Kidney epithelial cell (primary cell): Measurements from ENCODE around the gene NPAS1. TPM values are rescaled to one million over a fixed set of nuclear protein-coding genes. Genes with fewer than 3 reads are reported as not detected.
"Not testable (repeated sequence)": the region's sequence is repeated elsewhere in the genome, so short reads cannot be mapped to it uniquely, and the experiment has no call there.

Source experiments
- DNase-seq: peaks from one replicate; pipeline ENCODE4 v3.0.0-alpha.2; 2010; ENCODE audit warnings: low read depth
- H3K27me3 ChIP-seq: 2 replicates; pipeline ENCODE4 v1.6.0; 2011; ENCODE audit warnings: low read length; ENCODE audit not compliant: control insufficient read depth, insufficient read depth
- H3K36me3 ChIP-seq: 2 replicates; pipeline ENCODE4 v1.5.1; 2011; ENCODE audit warnings: low read length; ENCODE audit not compliant: control insufficient read depth, insufficient read depth
- H3K4me3 ChIP-seq: 2 replicates; pipeline ENCODE4 v1.5.1; 2011; ENCODE audit warnings: low read depth, mild to moderate bottlenecking, control low read depth, low read length
- total RNA-seq: library from RNA; depleted of rRNA; stranded (reverse); fragments of >200 nt; gene quantifications from 2 replicates; pipeline ENCODE4 v1.2.3, GENCODE V29; 2015
- TF ChIP-seq, protein P1 (sequence below): IDR thresholded peaks from 2 replicates; pipeline ENCODE4 v1.5.1; 2011; ENCODE audit warnings: mild to moderate bottlenecking, moderate library complexity, low read length, control low read depth, inconsistent platforms; ENCODE audit not compliant: insufficient read depth, poor library complexity, severe bottlenecking

NPAS1 gene
- total RNA-seq, 1 donor from 2014 or later: 1.6 TPM

DNA sequence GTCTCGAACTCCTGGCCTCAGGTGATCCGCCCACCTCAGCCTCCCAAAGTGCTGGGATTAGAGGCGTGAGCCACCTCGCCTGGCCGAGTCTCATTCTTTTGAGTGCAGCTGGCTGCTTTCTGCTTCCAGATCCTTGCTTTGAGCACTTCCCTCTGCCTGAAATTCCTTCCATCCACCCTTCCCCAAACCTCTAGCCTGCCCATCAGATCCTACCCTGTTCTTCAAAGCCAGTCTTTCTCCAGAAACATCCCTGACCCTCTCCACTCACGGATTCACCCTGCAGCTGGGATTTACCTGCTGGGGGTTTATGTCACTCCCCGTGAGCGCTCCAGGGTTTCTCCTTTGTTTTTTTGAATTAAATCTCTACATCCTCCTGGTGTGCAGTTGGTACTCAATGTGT is 13.1 kb upstream of the NPAS1 start:
- H3K36me3 ChIP-seq: no peaks in the 10 kb centered on the region
- no peak overlapping the region for H3K4me3 ChIP-seq
- DNase-seq: no peak
- TF ChIP-seq, protein P1, sequence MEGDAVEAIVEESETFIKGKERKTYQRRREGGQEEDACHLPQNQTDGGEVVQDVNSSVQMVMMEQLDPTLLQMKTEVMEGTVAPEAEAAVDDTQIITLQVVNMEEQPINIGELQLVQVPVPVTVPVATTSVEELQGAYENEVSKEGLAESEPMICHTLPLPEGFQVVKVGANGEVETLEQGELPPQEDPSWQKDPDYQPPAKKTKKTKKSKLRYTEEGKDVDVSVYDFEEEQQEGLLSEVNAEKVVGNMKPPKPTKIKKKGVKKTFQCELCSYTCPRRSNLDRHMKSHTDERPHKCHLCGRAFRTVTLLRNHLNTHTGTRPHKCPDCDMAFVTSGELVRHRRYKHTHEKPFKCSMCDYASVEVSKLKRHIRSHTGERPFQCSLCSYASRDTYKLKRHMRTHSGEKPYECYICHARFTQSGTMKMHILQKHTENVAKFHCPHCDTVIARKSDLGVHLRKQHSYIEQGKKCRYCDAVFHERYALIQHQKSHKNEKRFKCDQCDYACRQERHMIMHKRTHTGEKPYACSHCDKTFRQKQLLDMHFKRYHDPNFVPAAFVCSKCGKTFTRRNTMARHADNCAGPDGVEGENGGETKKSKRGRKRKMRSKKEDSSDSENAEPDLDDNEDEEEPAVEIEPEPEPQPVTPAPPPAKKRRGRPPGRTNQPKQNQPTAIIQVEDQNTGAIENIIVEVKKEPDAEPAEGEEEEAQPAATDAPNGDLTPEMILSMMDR: no peak
- peaks cover 16% of the 10 kb centered on the region for H3K27me3 ChIP-seq

DNA sequence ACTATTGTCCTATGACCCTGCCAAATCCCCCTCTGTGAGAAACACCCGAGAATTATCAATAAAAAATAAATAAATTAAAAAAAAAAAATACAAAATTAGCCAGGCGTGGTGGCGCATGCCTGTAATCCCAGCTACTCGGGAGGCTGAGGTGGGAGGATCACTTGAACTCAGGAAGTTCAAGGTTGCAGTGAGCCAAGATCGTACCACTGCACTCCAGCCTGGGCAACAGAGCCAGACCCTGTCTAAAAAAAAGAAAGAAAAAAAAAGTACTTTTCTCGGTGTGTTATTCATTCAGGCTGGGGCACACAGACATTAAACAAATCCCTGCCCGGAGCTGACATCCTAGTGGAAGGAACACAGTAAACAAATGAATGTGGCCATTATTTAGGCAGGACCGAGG is 9.1 kb upstream of the NPAS1 start:
- not testable (repeated sequence) for H3K36me3 ChIP-seq, DNase-seq, H3K27me3 ChIP-seq, H3K4me3 ChIP-seq

DNA sequence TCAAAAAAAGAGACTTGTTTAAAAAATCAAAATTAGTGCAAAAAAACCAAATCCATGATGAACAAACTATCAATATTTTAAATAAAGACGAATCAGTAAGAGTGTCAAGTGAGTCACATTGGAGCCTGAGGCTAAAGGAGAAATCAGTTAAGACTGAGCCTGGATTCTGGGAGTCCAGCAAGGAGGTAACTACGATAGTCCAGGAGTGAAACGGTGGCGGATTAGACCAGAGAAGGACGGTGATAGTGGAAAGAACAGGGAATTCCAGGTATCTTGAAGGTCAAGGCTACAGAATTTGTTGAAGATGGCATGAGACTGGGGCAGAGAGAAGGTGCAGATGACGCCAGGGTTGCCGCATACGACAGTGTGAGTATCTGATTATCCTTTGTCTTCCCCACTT is 7.0 kb upstream of the NPAS1 start:
- TF ChIP-seq, protein P1: no peak
- Histone ChIP-seq H3K4me3 (no peak overlapping the region), H3K27me3 (no peaks in the 10 kb centered on the region), H3K36me3 (no peaks in the 10 kb centered on the region)
- DNase-seq: no peak

DNA sequence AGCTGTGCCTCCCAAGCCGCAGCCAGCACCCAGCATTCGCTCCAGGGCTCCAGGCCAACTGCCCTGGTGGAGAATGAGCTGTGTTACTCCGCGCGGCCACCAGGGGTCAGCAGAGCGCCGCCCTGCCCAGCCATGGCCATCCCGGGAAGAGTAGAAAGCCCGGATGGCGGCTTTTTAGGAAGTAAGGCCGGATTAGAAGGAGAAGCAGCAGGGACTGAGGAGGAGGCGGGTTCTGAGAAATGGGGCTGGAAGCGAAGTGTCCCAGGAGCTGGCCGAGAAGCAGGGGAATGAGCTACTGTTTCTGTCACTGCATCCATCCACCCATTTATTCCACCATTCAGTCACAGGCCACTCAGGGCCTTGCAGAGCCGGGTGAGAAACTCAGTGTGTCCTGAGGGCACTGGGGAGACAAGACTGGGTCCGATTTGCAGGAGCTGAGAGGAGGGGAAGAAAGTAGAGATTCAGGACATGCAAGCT is 6.6 kb upstream of the NPAS1 start:
- no peaks in the 10 kb centered on the region for H3K36me3 ChIP-seq
- H3K4me3 ChIP-seq: no peak overlapping the region
- no peaks in the 10 kb centered on the region for H3K27me3 ChIP-seq
- TF ChIP-seq, protein P1: peak; percentile 99
- DNase-seq: no peak

DNA sequence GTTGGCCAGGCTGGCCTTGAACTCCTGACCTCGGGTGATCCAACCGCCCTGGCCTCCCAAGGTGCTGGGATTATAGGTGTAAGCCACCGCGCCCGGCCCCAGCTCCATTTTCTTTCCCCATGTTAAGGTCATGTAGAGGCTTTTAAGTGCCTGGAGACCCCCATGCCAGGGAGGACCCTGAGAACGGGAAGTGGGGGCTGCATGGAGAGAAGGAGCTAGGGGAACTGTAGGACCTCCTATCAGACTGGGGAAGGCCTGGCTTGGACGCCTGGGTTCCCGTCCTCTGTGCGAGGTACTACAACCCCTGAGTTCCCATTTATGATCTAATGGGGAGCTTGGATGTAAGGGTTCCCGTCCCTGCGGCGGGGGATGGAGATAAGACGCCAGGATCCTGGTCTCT is 714 bp upstream of the NPAS1 start:
- no peak overlapping the region for H3K4me3 ChIP-seq
- TF ChIP-seq, protein P1: no peak
- H3K27me3 ChIP-seq: peaks cover 44% of the 10 kb centered on the region
- no peak for DNase-seq
- no peaks in the 10 kb centered on the region for H3K36me3 ChIP-seq

DNA sequence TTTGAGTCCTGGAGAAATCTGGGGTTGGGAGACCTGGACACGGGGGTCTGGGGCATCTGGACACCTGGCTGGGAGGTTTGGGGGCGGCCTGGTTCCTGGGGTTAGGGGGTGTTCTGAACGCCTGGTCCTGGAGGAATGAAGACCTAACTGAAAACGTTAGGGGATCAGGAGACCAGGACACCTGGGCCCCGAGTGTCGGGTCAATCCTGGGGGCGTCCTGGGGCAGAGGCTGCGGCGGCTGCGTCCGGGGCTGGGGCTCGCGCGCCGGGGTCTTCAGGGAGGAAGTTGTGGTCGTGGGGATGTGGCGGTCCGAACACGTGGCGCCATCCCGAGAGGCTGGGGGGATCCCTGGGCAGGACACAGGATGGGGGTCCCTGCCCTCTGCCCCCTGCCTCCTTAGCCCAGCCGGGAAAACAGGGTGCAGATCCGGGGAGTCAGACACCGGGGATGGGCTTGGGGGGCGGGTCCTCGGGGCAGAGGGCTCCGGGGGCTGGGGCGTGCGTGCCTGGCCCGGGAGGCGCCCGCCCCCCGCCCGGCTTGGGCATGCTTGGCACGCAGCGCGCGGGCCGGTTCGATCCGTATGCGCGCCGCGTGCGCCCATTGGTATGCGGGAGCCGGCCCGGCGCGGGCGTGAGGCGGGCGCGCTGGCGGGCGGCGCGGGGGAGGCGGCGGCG is 632 bp downstream of the NPAS1 start:
- TF ChIP-seq, protein P1: no peak
- Histone ChIP-seq H3K36me3 (no peaks in the 10 kb centered on the region), H3K27me3 (peaks cover 52% of the 10 kb centered on the region), H3K4me3 (no peak overlapping the region)
- DNase-seq: no peak
